ENCODE data around the gene THSD4. TPM values are rescaled to one million over a fixed set of nuclear protein-coding genes. Genes with fewer than 3 reads are reported as not detected.

The THSD4 gene
- polyA plus RNA-seq, 1 experiment: 45.8 TPM

DNA sequence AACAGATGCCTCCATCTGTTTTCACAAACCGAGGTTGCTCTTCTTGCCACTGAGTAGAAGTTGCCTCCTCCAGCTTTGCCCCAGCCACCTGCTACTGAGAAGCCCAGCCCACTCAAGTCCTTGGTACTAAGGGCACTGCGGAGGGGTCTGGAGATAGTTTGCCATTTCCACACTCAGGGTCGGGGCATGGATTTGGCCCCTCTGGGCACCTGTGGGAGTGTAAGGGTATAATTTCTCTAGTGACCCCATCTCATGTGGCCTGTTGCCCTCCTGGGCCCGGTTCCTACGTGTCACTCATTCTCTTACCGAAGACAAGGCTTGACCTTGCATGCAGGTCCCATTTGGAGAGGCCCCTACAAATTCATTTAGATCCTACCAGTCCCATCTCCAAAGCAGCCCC is 79.0 kb downstream of the THSD4 start:
- no peak for DNase-seq (ENCODE audit: low read depth, low spot score)
- ChIA-PET POLR2A (no interaction called here), CTCF (no interaction called here)
- Histone ChIP-seq H3K27me3 (ENCODE audit: control insufficient read depth, insufficient read depth, low read length) (no peaks in the 10 kb centered on the region), H3K4me3 (ENCODE audit: low read depth, low read length) (no peak overlapping the region), H3K9me3 (ENCODE audit: control insufficient read depth, insufficient read depth, low read length) (no peaks in the 10 kb centered on the region), H3K27ac (ENCODE audit: low read depth, low read length) (no peak overlapping the region)
- TF ChIP-seq, protein P1, sequence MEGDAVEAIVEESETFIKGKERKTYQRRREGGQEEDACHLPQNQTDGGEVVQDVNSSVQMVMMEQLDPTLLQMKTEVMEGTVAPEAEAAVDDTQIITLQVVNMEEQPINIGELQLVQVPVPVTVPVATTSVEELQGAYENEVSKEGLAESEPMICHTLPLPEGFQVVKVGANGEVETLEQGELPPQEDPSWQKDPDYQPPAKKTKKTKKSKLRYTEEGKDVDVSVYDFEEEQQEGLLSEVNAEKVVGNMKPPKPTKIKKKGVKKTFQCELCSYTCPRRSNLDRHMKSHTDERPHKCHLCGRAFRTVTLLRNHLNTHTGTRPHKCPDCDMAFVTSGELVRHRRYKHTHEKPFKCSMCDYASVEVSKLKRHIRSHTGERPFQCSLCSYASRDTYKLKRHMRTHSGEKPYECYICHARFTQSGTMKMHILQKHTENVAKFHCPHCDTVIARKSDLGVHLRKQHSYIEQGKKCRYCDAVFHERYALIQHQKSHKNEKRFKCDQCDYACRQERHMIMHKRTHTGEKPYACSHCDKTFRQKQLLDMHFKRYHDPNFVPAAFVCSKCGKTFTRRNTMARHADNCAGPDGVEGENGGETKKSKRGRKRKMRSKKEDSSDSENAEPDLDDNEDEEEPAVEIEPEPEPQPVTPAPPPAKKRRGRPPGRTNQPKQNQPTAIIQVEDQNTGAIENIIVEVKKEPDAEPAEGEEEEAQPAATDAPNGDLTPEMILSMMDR (IDR thresholded peaks at IDR 0.05; ENCODE audit: low read depth, low read length): no peak

DNA sequence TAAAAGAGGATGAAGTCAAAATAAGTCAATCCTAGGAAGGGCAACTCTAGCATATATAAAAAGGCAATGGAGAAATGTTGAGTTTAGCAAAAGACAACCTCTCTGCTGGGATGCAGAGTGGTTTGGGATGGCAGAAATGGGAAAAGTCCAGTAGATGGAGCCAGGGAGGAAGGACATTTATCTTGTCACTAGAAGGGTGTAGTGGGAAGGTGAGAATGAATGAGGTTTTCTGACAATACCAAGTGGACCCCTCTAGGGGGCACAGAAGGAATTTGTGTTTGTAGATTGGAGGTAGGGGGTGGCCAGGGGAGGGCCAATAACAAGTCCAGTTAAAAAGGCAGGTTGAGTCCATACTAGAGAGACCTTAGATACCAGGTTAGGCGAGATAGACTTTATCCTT is 80.0 kb downstream of the THSD4 start:
- Histone ChIP-seq H3K27ac (ENCODE audit: low read depth, low read length) (no peak overlapping the region), H3K9me3 (ENCODE audit: control insufficient read depth, insufficient read depth, low read length) (no peaks in the 10 kb centered on the region), H3K4me3 (ENCODE audit: low read depth, low read length) (no peak overlapping the region), H3K27me3 (ENCODE audit: control insufficient read depth, insufficient read depth, low read length) (no peaks in the 10 kb centered on the region)
- ChIA-PET POLR2A (no interaction called here), CTCF (no interaction called here)
- no peak for DNase-seq (ENCODE audit: low read depth, low spot score)
- TF ChIP-seq, protein P1 (IDR thresholded peaks at IDR 0.05; ENCODE audit: low read depth, low read length): no peak

DNA sequence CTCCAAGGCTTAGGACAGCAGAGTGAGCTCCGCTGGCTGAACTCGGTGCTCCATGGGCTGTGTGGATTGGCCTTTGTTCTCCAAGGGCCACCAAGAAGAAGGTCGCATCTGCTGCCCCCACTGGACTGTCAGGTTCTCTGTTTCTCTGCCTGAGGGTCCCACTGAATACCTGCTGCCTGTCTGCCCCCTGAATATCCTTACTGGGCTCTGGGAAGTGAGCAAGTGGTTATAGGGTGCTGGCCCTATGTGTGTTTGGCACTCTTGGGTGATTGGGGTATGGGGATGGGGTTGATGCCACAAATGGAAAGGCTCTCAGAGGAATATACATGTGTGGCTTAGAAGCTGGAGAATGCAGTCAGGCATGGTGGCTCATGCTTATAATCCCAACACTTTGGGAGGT is 82.3 kb downstream of the THSD4 start:
- CTCF ChIA-PET: interaction anchor here (0.8 kb wide), 1 partner anchor 54 kb away, joined by 3 read pairs; no protein-coding TSS in a partner anchor

DNA sequence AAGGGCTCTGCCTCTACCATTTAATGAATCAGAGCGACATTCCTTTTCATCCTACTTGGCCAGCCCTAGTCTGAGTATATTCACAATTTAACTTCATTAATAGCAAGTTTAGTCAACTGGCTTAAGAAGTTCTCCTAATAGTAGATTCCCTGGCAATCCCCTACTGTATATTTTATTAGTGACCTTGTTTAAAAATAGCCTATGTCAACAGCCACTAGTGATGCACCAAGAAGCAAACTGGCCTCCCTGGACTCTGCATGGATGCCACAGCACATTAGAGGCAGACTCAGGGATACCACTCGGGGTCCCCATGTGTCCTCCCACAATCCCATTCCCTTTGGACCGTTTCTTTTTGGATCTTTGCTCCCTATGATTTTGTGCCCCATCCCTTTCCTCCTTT is 83.6 kb downstream of the THSD4 start:
- no peak for DNase-seq (ENCODE audit: low read depth, low spot score)
- Histone ChIP-seq H3K9me3 (ENCODE audit: control insufficient read depth, insufficient read depth, low read length) (no peaks in the 10 kb centered on the region), H3K27ac (ENCODE audit: low read depth, low read length) (no peak overlapping the region), H3K4me3 (ENCODE audit: low read depth, low read length) (no peak overlapping the region), H3K27me3 (ENCODE audit: control insufficient read depth, insufficient read depth, low read length) (no peaks in the 10 kb centered on the region)
- ChIA-PET POLR2A (no interaction called here), CTCF (no interaction called here)
- TF ChIP-seq, protein P1 (IDR thresholded peaks at IDR 0.05; ENCODE audit: low read depth, low read length): no peak

More for the DNA sequence above, 82.3 kb downstream of the THSD4 start:
- no peaks in the 10 kb centered on the region for H3K27me3 ChIP-seq (ENCODE audit: control insufficient read depth, insufficient read depth, low read length)
- POLR2A ChIA-PET: no interaction called here
- H3K9me3 ChIP-seq (ENCODE audit: control insufficient read depth, insufficient read depth, low read length): no peaks in the 10 kb centered on the region
- H3K27ac ChIP-seq (ENCODE audit: low read depth, low read length): no peak overlapping the region
- no peak for DNase-seq (ENCODE audit: low read depth, low spot score)
- H3K4me3 ChIP-seq (ENCODE audit: low read depth, low read length): no peak overlapping the region
- TF ChIP-seq, protein P1 (IDR thresholded peaks at IDR 0.05; ENCODE audit: low read depth, low read length): no peak

- POLR2A ChIA-PET: no interaction called here
- DNase-seq (ENCODE audit: low read depth, low spot score): no peak
- Histone ChIP-seq H3K4me3 (ENCODE audit: low read depth, low read length) (no peak overlapping the region), H3K27me3 (ENCODE audit: control insufficient read depth, insufficient read depth, low read length) (no peaks in the 10 kb centered on the region), H3K27ac (ENCODE audit: low read depth, low read length) (no peak overlapping the region), H3K9me3 (ENCODE audit: control insufficient read depth, insufficient read depth, low read length) (no peaks in the 10 kb centered on the region)
- TF ChIP-seq, protein P1 (IDR thresholded peaks at IDR 0.05; ENCODE audit: low read depth, low read length): no peak
- CTCF ChIA-PET: no interaction called here
Measured at GRCh38 chr15:71199384-71200351, 84.4 kb downstream of the THSD4 start.

Data from AG04450 (cell line).